GM12873 (cell line): ENCODE results near the gene MECP2.

ENCODE experiments used
- TF ChIP-seq, protein P1 (sequence below): IDR thresholded peaks from 2 replicates; pipeline ENCODE4 v1.5.1; 2012; ENCODE audit warnings: low read depth, mild to moderate bottlenecking, moderate library complexity, low read length, control low read depth; ENCODE audit not compliant: insufficient read depth; ENCODE audit errors: missing control alignments

The MECP2 gene

DNA sequence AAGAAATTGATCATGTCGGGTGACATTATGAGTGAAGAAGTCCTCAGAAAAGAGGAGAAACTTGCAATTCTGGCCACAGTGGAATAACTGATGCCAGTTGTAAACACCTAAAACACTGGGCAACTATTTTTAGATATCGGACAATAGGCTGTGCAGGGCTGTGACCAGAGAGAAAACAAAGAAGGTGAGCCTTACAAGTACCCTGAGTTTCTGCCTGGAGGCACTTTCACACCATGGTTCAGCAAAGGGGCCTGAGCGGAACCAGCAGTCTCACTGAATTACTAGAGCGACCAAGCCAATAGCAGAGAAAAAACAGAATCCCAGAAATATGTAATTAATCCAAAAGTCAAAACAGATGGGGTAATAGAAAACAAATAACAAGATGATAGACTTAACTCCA, 89.0 kb downstream of the MECP2 start:
- TF ChIP-seq, protein P1, sequence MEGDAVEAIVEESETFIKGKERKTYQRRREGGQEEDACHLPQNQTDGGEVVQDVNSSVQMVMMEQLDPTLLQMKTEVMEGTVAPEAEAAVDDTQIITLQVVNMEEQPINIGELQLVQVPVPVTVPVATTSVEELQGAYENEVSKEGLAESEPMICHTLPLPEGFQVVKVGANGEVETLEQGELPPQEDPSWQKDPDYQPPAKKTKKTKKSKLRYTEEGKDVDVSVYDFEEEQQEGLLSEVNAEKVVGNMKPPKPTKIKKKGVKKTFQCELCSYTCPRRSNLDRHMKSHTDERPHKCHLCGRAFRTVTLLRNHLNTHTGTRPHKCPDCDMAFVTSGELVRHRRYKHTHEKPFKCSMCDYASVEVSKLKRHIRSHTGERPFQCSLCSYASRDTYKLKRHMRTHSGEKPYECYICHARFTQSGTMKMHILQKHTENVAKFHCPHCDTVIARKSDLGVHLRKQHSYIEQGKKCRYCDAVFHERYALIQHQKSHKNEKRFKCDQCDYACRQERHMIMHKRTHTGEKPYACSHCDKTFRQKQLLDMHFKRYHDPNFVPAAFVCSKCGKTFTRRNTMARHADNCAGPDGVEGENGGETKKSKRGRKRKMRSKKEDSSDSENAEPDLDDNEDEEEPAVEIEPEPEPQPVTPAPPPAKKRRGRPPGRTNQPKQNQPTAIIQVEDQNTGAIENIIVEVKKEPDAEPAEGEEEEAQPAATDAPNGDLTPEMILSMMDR: no peak

DNA sequence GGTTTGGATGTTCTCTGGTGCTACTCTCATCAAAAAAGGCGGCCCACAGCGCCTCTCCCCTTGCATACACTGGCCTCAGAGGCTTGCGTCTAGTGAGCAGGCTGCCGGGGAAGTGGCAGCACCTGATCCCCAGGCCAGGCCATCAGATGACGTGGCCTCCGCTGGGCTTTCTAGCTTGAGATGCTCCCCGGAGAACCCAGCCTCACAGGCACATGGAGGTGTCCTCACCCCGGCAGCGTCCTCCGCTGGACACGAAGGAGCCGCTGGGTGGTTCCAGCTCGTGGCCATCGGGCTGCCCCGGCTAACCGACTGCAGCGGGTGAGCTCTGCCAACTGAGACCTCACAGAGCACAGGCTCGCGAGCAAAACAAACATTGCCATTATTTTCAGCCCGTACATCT, 90.6 kb downstream of the MECP2 start:
- TF ChIP-seq, protein P1: no peak

DNA sequence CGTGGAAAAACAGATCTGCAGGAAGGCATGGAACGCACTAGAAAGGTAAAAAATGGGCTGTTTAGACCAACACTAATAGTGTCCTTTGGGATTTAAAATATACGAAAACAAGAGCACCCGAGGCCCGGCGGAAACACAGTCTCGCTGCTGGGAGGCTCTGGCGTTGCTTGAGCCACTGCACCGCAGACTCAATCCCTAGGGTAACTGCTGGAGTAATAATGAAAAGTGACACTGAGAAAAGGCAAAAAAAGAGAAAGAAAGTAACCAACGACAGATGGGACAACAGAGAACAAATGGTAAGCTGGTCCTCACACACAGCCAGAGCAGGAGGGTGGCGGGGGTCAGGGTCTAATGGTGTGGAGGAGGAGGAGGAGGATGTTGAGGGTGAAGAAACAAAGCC, 93.2 kb downstream of the MECP2 start:
- TF ChIP-seq, protein P1: no peak

DNA sequence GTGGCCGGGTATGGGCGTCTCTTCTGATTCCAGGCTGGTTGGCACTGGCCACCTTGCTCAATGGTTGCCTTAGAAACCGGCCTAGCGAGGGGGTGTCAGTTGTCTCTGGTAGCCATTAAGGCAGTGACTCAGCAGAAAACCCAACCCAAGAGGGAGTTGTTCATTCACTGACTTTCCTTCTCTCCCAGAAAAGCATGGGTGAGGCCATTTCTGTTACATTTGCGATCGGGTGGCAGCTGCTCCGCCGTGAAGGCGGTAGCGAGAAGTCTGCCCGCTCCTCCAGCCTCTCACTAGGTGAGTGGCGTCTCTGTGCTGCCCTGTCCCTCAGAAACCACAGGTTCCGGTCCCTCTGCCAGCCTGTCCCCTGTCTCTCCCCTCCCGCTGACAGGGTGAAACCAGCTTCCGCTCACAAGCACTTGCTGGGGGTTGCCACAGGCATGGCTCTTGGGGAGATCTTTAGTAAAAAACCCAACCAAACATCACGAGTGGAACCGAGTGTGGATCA, 95.2 kb downstream of the MECP2 start:
- TF ChIP-seq, protein P1: no peak

DNA sequence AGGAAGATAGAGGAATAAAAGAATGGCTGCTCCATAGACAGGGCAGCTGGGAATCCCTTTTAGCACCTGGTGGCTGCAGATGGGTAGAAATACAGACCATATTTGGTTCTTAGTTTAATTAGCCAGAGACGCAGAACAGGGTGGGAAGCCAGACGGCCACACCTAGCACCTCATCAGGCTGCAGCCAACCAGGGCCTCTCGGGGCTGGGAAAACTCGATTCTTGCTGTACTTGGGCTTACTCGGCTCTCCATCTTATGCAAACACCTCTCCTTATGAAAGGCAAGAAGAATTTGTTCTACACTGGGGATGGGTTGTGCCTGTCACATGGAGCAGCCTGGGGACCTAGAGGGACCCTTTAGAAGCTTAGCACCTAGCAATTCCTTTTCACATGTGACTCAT, 97.5 kb downstream of the MECP2 start:
- TF ChIP-seq, protein P1: no peak

DNA sequence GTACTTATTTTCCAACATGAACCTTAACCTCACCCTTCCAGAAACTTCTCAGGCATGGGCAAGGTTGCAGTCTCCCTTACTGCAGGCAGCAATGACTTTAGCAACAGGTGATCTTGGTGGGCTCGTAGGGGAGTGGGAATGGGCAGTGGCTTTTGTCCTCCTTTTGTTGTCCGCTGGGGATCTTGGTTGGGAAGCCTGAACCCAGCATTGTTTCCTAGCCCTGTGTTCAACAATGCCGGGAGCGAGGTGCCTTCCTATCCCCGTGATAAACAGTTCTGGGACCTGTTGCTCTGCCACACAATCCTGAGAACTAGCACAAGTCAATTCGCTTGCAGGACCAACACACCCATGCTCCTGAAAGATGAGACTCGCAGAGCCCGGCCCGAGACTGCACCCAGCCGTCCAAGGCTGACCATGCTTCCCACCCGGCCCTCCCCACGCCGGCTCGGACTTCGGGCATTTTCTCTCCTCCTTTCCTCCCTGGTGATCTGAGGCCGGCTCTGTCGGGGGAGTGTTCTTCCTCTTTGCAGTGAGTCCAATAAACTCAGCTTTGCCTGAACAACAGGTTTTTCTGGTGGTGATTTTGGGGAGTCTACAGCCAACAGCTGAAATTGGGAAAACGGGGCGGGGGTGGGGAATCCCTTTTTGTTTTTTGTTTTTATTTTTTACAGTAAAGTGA, 98.0 kb downstream of the MECP2 start:
- TF ChIP-seq, protein P1: no peak

DNA sequence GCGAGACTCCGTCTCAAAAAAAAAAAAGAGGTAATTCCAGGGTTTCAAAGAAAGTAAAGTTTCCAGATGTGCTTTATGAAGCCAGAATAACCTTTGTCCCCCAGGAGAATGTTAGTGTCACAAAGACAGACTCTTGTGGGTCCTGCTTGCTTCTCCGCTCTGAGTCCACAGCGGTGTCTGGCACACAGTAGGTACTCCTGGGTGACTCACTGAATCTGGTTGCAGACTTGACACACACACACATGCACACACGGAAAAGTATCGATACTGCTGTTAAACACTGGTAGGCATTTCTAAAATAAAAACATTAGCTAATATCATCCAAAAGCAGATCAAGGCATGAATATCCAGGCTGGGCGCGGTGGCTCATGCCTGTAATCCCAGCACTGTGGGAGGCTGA, 102.0 kb downstream of the MECP2 start:
- TF ChIP-seq, protein P1: no peak
